Astrocyte (in vitro differentiated cells and primary cell): ENCODE data around the gene DGKI. TPM values are rescaled to one million over a fixed set of nuclear protein-coding genes. Genes with fewer than 3 reads are reported as not detected.
A peak's percentile ranks its signal among the peaks of the same experiment; 100 is the strongest.

ENCODE experiments used
- DNase-seq: peaks from one replicate; pipeline ENCODE4 v3.0.0-alpha.2; 2010; ENCODE audit warnings: low read depth
- FAIRE-seq: peaks from 2 replicates; lab custom pipeline; 2011; peaks lifted over from hg19 to GRCh38; lab: Jason Lieb, UNC
- H2AFZ ChIP-seq: 2 replicates; pipeline ENCODE4 v1.6.0; 2012; ENCODE audit warnings: low read depth, low read length, inconsistent platforms
- H3K27ac ChIP-seq: 2 replicates; pipeline ENCODE4 v1.5.1; 2011; ENCODE audit warnings: low read depth, low read length, inconsistent platforms
- H3K27me3 ChIP-seq: 2 replicates; pipeline ENCODE4 v1.6.0; 2011; ENCODE audit warnings: low read length, inconsistent platforms; ENCODE audit not compliant: insufficient read depth
- H3K36me3 ChIP-seq: 2 replicates; pipeline ENCODE4 v1.5.1; 2011; ENCODE audit warnings: low read length, inconsistent platforms; ENCODE audit not compliant: insufficient read depth
- H3K4me1 ChIP-seq: 2 replicates; pipeline ENCODE4 v1.5.1; 2011; ENCODE audit warnings: low read length, inconsistent platforms; ENCODE audit not compliant: insufficient read depth
- H3K4me2 ChIP-seq: 2 replicates; pipeline ENCODE4 v1.6.0; 2012; ENCODE audit warnings: low read length, inconsistent platforms
- H3K4me3 ChIP-seq: 2 replicates; pipeline ENCODE4 v1.5.1; 2011; ENCODE audit warnings: low read depth, mild to moderate bottlenecking, low read length, inconsistent platforms; ENCODE audit not compliant: insufficient read depth
- H3K79me2 ChIP-seq: 2 replicates; pipeline ENCODE4 v1.6.0; 2012; ENCODE audit warnings: mild to moderate bottlenecking, low read length, inconsistent platforms; ENCODE audit not compliant: insufficient read depth
- H3K9ac ChIP-seq: 2 replicates; pipeline ENCODE4 v1.6.0; 2012; ENCODE audit warnings: mild to moderate bottlenecking, low read length, inconsistent platforms
- H3K9me3 ChIP-seq: 2 replicates; pipeline ENCODE4 v1.5.1; 2012; ENCODE audit warnings: low read depth, mild to moderate bottlenecking, low read length, inconsistent platforms; ENCODE audit not compliant: insufficient read depth
- H4K20me1 ChIP-seq: 2 replicates; pipeline ENCODE4 v1.6.0; 2012; ENCODE audit warnings: low read length, inconsistent platforms; ENCODE audit not compliant: insufficient read depth
- H3K27ac Mint-ChIP-seq: one replicate; pipeline ENCODE4 v1.8.0; 2021; ENCODE audit warnings: mild to moderate bottlenecking, mixed read lengths; ENCODE audit not compliant: unreplicated experiment
- H3K27me3 Mint-ChIP-seq: one replicate; pipeline ENCODE4 v1.8.0; 2021; ENCODE audit warnings: low read depth, mixed read lengths; ENCODE audit not compliant: unreplicated experiment
- H3K36me3 Mint-ChIP-seq: one replicate; pipeline ENCODE4 v1.8.0; 2021; ENCODE audit warnings: low read depth, mixed read lengths; ENCODE audit not compliant: unreplicated experiment
- H3K4me1 Mint-ChIP-seq: one replicate; pipeline ENCODE4 v1.8.0; 2021; ENCODE audit warnings: low read depth, mixed read lengths; ENCODE audit not compliant: unreplicated experiment
- H3K4me3 Mint-ChIP-seq: one replicate; pipeline ENCODE4 v1.8.0; 2021; ENCODE audit warnings: mild to moderate bottlenecking, moderate library complexity, mixed read lengths; ENCODE audit not compliant: unreplicated experiment
- H3K9me3 Mint-ChIP-seq: one replicate; pipeline ENCODE4 v1.8.0; 2021; ENCODE audit warnings: mild to moderate bottlenecking, mixed read lengths; ENCODE audit not compliant: unreplicated experiment
- EZH2 ChIP-seq: IDR thresholded peaks from 2 replicates; pipeline ENCODE4 v1.6.1; 2012; ENCODE audit warnings: mild to moderate bottlenecking, low read length, inconsistent platforms; ENCODE audit not compliant: insufficient read depth
- total RNA-seq: library from RNA; stranded (reverse); gene quantifications from 2 replicates; pipeline ENCODE4 v1.2.1, GENCODE V29; 2021
- TF ChIP-seq, protein P1 (sequence below): IDR thresholded peaks from 2 replicates; pipeline ENCODE4 v1.5.1; 2011; ENCODE audit warnings: low read depth, mild to moderate bottlenecking, inconsistent platforms, low read length, moderate library complexity; ENCODE audit not compliant: insufficient read depth

DGKI gene
- total RNA-seq, 1 donor from 2014 or later = 6.3 TPM

DNA sequence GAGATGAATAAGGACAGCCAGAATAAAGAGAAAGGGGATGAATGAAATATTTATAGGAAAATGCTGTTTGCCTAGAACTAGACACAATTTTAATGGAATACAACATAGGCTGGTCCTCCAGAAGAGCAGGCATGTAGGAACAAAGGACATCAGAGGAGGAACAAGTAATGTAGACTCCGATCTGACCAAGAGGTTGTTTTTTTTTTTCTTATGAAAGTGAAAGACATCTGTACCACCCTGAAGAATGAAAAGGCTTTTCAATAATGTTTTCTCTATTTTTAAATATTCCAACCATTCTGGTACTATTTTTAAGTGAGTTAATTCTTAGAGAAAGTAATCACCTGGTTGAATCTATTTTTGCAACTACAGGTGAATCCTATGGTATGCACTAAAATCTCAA is 366.4 kb downstream of the DGKI start:
- peaks cover 5% of the 10 kb centered on the region for H3K9me3 Mint-ChIP-seq
- Histone ChIP-seq H4K20me1 (no peaks in the 10 kb centered on the region), H3K9ac (no peak overlapping the region), H3K27ac (no peak overlapping the region), H3K79me2 (no peaks in the 10 kb centered on the region), H3K9me3 (no peaks in the 10 kb centered on the region), H3K4me1 (peaks cover 21% of the 10 kb centered on the region), H3K36me3 (no peaks in the 10 kb centered on the region), H3K4me3 (no peak overlapping the region), H3K27me3 (no peaks in the 10 kb centered on the region), H3K4me2 (no peak overlapping the region), H2AFZ (no peak overlapping the region)
- H3K36me3 Mint-ChIP-seq = peaks cover 1% of the 10 kb centered on the region
- no peak for TF ChIP-seq EZH2
- TF ChIP-seq, protein P1, sequence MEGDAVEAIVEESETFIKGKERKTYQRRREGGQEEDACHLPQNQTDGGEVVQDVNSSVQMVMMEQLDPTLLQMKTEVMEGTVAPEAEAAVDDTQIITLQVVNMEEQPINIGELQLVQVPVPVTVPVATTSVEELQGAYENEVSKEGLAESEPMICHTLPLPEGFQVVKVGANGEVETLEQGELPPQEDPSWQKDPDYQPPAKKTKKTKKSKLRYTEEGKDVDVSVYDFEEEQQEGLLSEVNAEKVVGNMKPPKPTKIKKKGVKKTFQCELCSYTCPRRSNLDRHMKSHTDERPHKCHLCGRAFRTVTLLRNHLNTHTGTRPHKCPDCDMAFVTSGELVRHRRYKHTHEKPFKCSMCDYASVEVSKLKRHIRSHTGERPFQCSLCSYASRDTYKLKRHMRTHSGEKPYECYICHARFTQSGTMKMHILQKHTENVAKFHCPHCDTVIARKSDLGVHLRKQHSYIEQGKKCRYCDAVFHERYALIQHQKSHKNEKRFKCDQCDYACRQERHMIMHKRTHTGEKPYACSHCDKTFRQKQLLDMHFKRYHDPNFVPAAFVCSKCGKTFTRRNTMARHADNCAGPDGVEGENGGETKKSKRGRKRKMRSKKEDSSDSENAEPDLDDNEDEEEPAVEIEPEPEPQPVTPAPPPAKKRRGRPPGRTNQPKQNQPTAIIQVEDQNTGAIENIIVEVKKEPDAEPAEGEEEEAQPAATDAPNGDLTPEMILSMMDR = no peak
- H3K4me3 Mint-ChIP-seq = no peak overlapping the region
- H3K4me1 Mint-ChIP-seq = peaks cover 43% of the 10 kb centered on the region
- H3K27ac Mint-ChIP-seq = no peak overlapping the region
- H3K27me3 Mint-ChIP-seq = no peaks in the 10 kb centered on the region
- DNase-seq (no peak), FAIRE-seq (no peak)

- H3K36me3 Mint-ChIP-seq = no peaks in the 10 kb centered on the region
- Histone ChIP-seq H3K9me3 (no peaks in the 10 kb centered on the region), H2AFZ (no peak overlapping the region), H3K4me1 (peaks cover 16% of the 10 kb centered on the region), H3K4me2 (peak overlapping the region; percentile 30), H3K36me3 (no peaks in the 10 kb centered on the region), H3K79me2 (no peaks in the 10 kb centered on the region), H4K20me1 (no peaks in the 10 kb centered on the region), H3K27me3 (no peaks in the 10 kb centered on the region), H3K27ac (no peak overlapping the region), H3K4me3 (no peak overlapping the region), H3K9ac (no peak overlapping the region)
- DNase-seq (peak; percentile 84), FAIRE-seq (peak; percentile 76)
- H3K4me1 Mint-ChIP-seq = peaks cover 40% of the 10 kb centered on the region
- H3K9me3 Mint-ChIP-seq = no peaks in the 10 kb centered on the region
- no peak for TF ChIP-seq EZH2
- TF ChIP-seq, protein P1 = no peak
- H3K4me3 Mint-ChIP-seq = no peak overlapping the region
- H3K27me3 Mint-ChIP-seq = no peaks in the 10 kb centered on the region
- peak overlapping the region; percentile 88 for H3K27ac Mint-ChIP-seq
These were observed 369.8 kb downstream of the DGKI start for GRCh38 chr7:137476937-137477336.

DNA sequence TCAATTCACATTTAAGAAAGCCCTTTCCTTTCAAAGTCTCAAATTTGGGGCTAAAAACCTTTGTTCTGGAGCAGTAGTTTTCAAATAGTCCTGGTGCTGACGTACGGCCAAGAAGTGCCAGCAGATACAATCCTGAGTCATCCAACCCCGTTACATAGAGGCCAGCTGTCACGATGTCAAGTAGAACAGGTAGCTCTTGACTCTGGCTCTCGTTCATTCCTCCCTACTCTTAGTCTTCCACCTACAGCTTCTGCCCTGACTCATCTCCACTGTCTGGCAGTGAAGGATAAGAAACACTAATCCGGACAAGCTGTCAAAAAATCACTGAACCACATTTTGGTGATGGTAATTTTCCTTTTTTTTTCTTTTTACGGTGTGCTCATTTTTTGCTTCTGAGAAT is 370.8 kb downstream of the DGKI start:
- no peaks in the 10 kb centered on the region for H3K27me3 Mint-ChIP-seq
- TF ChIP-seq, protein P1 = no peak
- Histone ChIP-seq H3K27ac (no peak overlapping the region), H3K27me3 (no peaks in the 10 kb centered on the region), H3K9ac (no peak overlapping the region), H2AFZ (no peak overlapping the region), H3K79me2 (no peaks in the 10 kb centered on the region), H3K4me1 (peaks cover 16% of the 10 kb centered on the region), H3K4me2 (peak overlapping the region; percentile 19), H3K9me3 (no peaks in the 10 kb centered on the region), H3K36me3 (no peaks in the 10 kb centered on the region), H3K4me3 (no peak overlapping the region), H4K20me1 (no peaks in the 10 kb centered on the region)
- H3K4me3 Mint-ChIP-seq = no peak overlapping the region
- FAIRE-seq = no peak
- H3K9me3 Mint-ChIP-seq = no peaks in the 10 kb centered on the region
- peak; percentile 69 for DNase-seq
- H3K4me1 Mint-ChIP-seq = peaks cover 33% of the 10 kb centered on the region
- no peaks in the 10 kb centered on the region for H3K36me3 Mint-ChIP-seq
- peak overlapping the region; percentile 88 for H3K27ac Mint-ChIP-seq
